Stimulated activated CD4-positive, alpha-beta T cell treated with anti-CD3 and anti-CD28 coated beads, Interleukin-1b, Interleukin-23, amount 100 ng/mL, for 1 hour (primary cell): ENCODE measurements around the gene MACROH2A1.

ENCODE experiments used
- DNase-seq, 2 donors: peaks; one replicate each; pipeline ENCODE4 v3.0.0-alpha.2; 2020; ENCODE audit warnings: low read depth in 2 of 2

Gene MACROH2A1

DNA sequence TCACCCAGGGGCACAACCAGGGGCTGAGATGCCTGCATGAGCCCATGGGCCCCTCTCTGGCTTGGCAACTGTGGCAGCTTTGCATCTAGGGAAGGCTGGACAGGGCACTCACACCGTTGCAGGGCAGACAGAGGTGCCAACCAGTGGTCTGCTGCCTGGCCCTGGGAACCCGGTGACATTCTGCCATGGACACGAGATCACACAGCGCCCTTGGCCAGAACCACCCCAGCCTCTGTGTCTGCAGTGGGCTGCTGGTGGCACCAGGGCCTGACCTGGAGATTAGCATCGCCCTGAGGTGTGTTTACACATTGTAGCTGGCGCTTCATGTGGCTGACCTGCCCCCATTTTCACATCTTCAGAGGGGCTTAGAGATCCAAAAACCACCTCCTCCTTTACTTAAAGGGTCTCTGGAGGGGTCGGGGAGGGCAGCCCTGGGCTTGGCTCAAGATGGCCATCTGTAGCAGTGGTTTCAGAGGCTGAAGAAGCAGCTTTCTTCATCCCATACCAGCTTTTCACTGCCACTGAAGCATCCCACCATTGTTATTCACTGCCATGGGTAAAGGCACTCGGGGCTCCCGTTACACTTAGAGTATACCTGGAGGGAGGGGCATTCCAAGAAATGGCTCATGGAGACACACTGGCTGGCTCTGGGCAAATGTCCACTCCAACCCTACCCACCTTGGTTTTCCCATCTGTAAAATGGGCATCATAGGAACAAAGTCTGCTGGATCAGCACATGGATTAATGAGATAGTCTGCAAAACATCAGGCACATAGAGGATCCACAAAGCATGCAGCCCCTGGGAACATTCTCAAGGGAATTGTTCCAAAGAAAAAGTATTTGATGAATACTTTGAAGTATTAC, 36.7 kb upstream of the MACROH2A1 start:
- DNase-seq, result no peak

DNA sequence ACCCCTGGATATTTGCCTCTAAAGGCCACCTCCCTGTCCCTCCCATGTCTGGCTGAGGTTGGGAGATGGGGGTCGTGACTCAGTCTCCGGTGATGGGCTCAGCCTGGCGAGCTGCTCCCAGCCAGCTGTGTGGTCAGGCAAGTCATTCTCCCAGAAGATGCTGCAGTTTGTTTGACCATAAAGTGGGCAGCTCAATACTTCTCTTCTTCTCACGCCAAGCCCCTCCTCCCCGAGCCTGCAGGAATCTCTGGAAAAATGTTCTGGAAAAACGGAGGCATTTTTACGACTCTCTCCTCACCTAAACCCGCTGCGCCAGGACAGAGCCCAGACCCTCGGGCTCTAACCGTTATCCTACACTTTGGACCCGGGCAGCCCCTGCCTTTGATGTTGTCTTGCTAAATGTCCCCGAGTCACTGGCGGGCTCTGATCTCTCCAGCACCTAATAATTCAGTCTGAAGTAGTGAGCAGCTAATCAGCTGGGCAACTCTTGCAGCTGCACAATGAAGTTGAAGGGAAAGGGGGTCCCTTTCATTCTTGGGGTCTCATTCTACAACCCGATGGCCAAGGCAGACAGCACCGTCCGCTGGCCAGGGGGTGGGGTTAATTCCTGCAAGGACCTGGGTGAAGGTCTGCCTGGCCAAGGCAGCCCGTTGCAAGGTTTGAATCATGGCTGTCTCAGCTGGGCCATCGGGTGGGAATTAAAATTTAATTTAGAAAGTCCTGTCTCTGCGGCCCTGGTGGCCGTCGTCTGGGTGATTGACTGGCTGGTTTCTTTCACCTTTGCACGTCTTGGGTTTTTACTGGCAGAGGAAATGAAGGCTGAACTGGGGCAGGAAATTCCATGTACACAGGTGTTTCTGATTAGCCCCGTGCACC, 35.8 kb upstream of the MACROH2A1 start:
- no peak for DNase-seq

DNA sequence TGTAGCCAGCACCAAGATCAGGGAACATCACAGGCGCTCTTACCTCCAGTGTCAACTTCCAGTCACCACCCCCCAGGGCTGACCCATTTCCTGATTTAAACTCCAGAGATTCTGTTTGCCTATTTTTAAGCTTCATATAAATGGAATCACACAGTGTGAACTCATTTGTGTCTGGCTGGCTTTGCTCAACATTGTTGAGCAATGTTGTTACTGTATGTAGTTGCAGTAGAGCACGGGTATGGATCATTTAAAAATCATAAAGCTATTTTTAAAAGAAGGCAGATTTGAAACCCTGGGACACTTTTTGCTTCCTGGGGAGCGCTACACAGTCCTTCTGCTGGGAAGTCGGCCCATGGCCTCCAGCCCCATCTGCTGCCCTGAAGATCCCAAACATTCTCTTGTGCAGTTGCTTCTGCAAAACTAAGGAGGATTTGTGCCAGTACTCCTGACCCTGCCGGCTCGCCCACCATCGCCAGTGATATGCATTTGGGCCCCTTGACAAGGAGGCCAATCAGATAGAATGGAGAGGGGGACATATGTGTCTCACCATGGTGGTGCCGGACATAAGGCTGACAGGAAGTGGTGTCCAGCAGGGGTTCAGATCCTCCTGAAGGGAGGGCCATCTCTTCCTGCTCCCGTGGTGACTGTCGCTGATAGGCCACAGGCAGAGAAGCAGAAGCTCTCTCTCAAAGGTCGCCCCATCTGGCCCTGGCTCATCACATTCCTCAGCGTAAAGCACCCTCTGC, 34.8 kb upstream of the MACROH2A1 start:
- no peak for DNase-seq

DNA sequence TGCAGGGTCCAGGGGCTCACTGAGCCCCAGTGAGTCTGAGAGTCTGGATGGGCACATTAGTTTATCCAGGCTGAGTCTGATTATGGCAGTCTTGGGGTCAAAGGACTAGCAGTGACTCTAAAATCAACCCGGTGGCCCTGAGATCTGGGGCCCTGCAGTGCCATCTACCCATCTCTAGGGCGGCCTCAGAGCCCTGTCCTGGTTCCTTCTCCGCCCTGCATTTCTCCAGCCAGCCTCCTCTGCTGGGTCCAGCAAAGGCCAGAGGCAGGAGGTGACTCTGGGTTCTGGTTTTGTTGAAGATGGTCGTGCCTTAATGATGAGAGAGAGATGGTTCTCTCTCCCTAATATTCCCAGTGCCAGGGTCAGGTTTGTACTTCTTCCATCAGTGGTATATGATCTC, 33.1 kb upstream of the MACROH2A1 start:
- DNase-seq, result no peak

DNA sequence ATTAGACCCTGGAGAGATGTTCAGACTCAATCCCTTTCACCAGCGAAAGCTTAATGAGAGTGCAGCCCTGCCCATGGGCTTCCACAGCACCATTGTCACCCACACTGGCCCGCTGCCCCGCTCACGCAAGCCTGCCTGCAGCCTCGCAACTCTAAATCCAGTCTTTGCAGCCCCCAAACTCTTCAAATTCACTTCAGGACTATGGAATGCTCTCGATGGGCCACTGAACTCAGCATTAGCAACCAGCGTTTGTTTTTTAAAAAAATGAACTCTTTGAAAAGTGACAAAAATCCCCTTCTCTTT, 31.1 kb upstream of the MACROH2A1 start:
- DNase-seq, result no peak

DNA sequence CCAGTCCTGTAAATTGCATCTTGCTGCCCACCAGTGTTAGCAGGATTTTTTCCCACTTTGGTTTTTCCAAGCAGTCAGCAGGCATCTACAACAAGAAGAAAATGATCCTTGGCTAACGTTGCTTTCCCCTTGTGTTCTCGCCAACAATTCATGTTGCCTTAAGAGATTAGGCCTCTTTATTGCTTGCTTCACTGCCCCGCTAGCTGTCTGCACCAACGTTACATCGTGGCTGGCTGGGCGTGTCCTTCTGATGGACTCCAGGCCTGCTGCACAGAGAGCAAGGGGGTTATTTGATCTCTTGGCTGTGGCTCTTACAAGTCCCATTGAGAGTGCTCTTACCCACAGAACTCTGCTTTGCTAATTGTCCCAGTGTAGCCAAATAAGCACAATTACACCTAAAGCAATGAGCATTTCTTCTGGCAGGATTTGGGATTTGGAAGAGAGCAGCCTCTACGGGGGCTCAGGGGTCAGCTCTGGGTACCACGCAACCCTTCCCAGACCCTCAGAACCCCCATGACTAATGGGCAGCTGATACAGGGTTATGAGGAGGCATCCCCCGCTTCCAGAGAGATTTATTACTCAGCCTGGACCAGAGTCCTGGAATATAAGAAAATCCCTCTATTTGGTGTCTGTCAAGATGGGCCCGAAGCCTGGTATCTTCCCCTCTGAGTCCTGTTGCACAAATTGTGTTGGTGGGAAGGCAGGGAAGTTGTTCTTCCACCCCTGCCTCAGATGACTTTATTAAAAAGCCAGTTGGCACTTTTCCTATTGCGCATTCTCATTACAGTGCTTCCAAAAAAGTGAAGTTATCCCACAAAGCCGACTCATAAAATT, 30.5 kb upstream of the MACROH2A1 start:
- DNase-seq, result no peak

DNA sequence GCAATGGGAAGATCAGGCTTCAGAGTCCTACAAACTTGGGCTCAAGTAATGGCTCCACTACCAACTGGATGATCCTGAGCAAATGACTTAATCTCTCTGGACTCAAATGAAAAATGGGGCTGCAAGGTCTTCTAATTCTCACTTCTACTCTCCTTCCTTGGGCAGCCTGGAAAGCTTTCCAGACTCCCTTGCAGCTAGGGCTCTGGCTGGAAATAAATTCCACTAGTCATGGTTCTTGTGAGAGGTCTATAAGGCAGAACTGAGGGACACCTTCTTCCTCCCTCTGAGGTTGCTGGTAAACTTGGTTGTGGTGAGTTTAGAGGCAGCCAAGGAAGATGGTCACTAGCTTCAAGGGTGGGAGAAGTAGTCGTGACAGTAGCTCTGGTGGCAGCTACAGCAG, 29.6 kb upstream of the MACROH2A1 start:
- DNase-seq, result no peak

DNA sequence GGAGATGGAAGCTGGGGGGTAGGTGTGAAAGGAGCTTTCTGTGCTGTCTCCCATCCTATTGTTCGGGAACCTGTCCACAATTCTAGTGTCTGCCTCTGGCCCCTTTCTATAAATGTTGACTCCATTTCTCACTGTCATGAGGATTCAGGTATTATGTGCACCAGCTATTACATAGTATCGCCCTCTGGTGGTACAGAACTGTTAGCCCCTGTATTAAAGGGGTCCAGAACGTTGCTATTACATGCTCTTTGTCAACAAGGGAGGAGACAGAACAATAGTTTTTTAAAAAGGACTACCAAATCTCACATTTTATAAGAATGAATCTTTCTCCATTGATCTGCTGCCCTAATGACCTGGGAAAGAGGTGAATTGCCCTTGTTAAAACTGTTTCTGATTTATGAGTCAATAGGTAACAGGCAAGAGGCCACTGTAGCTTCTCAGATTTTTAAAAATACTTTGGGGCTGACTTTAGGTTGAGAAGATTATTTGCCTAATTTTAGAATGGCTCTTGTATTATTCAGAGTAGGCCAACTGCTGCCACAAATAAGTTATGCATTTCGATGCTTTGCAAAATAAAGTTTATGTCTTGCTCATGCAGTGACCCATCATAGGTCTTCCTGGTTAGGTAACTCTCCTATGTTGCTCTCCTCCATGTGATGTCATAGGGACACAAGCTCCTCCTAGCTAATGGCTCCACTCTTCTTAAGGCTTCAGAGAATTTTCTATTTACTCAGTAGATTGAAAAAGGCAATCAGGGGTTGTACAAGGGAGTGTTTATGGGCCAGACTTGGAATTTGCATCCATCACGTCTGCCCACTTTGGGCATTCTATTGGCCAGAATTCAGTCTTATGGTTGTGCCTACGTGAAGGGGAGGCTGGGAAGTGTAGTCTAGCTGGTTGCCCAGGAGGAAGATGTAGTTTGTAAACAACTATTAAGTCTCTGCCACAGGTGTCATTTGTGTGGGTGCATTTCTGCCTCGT, 27.4 kb upstream of the MACROH2A1 start:
- no peak for DNase-seq

DNA sequence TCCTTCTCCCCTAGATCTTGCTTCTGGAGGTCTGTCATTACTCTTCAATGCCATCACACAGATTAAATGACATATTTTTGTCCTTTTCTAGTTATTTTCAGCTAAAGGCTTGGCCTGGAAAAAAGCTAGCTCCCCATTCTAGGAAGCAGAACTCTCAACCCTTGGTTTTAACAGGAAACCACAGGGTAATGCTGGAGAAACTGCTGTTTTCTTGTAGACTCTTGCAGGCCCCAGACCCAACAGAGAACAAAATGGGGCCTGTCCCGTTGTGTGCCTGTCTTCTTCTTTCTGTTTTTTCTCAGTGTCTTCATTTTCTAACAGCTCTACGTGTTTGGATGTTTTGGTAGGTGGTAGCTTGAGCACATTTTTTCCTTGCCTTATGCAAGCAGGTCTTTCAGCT, 26.6 kb upstream of the MACROH2A1 start:
- DNase-seq, result no peak

DNA sequence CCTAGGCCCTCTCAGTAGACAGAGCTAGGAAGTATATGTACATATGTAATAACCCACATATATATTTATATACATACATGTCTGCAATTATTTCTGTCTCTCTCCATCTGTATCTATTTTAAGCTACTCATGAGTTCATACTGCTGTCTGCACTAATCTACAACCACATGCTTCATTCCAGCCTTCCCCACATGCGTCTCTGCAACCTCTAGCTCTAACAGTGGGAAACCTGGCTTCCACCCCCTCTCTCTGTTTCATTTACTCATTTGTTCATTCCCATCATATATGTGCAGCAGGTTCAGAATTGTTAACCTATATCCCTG, 24.8 kb upstream of the MACROH2A1 start:
- no peak for DNase-seq

DNA sequence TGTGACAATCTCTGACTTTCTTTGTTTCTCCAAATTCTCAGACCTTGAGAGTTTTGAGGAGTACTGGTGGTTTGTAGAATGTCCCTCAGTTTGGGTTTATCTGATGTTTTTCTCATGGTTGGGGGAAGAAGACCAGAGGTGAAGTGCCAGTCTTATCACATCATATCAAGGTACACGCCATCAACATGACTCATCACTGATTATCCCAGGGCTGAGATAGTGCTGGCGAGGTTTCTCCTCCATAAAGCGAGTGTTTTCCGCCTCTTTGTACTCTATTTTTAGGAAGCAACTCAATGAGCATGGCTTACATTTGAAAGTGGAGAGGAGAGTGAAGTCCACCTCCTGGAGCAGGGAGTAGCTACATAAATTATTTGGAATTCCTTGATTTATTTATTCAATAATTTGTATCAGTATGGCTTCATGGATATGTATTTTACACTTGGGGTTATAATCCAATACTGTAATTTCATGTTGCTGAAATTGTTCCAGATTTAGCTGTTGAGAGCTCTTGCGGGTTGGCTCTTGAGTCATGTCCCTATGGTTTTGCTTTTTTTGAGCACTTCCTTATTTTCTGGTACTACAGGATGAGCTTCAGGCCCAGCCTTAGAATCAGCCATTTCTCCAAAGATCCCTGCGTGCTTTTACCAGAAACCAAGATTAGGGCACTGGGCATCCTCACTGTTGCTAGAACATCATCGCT, 24.3 kb upstream of the MACROH2A1 start:
- DNase-seq, result no peak

DNA sequence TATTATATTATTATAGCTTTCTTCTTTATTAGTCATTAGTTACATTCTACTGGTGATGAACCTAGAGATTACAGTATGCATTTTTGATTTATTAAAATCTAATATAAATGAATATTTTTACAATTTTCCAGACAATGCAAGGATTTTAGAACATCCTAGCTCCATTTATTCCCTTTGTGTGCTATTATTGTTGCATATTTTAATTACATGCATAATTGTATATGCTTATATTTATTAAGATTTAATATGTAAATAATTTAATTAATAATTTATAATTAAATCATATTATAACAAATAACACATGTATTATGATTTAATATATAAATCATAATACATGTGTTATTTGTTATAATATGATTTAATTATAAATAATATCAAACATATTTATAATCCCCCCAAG, 23.4 kb upstream of the MACROH2A1 start:
- no peak for DNase-seq

DNA sequence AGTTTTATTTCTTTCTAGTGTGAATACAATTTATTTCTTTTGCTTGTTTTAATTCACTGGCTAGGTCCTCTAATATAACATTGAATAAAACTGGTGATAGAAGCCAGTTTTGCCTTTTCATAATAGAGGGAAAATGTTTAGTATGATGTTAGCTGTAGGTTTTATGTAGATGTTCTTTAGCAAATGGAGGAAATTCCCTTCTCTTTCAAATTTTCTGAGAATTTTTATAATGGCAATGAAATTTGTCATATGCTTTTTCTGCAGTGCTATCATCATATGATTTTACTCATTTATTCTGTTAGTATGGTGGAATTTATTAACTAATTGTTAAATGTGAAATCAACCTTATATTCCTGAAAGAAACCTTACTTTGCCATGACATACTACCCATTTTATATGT, 18.1 kb upstream of the MACROH2A1 start:
- no peak for DNase-seq

DNA sequence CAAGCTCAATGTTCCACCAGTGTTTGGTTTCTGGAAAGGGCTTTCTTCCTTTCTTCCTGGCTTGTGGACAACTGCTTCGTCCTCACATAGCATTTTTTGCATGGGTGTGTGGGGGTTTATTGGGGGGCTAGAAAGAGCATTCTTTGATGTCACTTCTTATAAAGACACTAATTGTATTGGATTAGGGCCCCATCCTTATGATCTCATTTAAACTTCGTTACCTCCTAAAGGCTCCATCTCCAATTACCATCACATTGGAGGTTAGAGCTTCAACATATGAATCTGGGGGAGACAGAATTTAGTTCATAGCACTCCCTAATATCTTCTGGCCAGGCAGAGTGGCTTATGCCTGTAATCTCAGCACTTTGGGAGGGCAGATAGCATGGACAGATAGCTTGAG, 6.1 kb upstream of the MACROH2A1 start:
- no peak for DNase-seq

DNA sequence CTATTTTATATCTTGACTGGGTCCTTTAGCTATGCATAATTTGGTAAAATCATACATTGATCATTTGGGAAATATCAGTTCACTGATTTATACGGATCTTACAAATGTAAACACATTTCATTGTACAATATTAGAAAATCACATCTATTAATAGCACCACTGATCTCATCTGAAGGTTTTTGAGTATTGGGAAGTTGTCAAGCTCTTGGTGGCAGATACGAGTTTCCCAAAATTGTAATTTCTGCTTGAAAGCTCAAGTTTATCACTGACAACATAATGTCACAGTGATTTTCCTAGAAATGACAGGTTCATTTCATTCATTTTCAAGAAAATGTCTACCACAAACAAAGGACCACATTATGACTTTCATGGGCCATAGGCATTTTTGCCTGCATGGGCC, 3.0 kb upstream of the MACROH2A1 start:
- DNase-seq, result no peak

DNA sequence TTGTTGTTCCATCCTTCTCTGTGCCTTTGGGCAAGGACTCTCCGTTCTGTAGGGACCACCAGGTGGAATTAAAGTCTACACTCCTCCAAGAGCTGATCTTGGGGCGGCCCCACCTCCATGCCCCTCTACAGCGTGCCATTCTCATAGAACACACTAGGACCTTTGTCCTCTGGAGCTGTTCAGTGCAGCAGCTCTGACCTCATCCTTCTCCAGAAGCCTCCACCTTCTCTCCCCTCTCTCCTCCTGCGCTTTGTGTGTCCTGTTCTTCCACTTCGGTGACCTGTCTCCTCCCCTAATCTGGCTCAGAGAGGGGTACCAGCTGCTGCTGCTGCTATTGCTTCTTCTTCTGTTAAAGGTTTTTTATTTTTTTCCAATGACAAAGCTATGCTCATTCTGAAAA, 1.8 kb upstream of the MACROH2A1 start:
- no peak for DNase-seq

DNA sequence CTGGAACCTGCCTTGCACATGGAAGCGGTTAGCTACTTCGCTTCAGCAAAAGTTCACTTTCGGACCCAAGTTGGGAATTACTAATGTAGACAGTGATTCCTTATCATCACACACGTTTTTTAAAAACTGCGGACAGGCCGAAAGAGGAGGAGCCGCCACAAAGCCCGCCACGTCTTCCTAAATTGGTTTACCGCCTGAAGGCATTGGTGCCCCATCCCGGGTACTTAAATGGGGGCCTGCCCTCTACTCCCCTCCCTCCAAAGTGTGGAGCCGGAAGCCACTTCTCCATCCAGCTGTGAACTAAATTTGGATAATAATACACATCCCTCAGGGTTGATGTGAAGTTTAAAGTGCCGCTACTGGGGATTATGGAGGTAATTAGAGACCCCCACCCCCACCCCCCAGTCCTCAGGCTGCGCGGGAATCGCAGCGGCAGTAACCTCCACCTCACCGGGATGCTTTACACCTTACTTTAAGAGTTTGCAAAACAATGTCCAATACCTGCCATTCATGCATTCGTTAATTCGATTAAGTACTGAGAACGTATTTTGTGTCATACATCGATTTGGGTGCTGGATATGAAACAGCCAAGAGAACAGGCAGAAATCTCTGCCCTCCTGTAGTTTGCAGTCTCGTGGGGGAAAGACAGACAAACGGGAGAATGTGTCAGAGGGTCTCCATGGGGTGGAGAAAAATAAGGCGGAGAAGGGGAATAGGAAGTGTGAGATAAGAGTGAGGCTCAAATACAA, 937 bp upstream of the MACROH2A1 start:
- no peak for DNase-seq

DNA sequence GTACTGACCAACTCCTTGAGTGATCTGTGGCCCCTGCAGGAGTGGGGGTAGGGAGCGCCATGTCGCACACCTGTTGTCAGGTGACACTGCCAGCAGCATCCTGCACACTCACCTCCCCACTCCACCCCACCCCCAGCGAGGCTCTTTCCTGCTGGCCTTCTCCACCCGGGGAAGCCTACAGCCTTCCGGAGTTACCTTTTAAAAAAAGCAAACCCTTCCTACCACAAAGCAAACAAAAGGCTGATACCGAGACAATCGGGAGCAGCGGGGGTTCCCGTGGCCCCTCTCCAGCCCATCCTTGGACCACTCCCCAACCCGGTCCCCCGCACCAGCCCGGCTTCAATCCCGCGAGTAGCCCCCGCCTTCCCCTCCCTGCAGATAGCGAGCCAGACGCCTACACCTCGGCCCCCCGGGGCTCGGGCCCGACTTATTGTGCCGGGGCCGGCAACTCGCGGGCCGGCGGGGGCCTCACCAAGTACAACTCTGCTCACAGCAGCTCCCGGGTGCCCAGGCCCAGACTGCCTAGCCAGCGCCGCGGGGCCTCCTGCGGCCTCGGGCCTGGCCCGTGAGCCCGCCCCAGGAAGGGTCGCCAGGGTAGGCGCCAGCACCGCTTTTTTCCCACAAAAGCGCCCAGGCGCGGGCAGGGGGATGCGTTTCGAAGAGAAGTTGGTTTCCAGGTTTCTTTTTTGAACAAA, 724 bp downstream of the MACROH2A1 start:
- DNase-seq, result no peak

DNA sequence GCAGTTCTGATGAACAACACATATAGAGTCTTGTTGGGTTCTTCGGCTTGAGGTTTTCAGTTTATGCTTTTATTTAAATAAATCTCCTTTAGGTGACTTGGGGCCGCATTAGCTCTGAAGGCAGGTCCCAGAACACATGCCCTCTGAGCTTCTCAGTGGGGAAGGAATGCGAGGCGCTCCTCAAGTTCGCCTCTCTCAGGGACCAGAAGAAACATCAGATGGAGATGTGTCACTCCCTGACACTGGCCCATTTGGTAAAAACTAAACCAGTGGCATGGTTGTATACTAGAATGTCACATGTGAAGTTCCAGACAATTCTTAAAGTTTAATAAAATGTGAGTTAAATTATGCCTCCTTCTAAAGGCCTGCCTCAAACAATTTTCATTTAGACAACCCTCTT, 1.9 kb downstream of the MACROH2A1 start:
- no peak for DNase-seq
